ENCODE data around the gene PRTG. TPM values are rescaled to one million over a fixed set of nuclear protein-coding genes. Genes with fewer than 3 reads are reported as not detected.

Gene PRTG
- total and polyA plus RNA-seq, 9 of the 15 experiments (the other 6 are each of a cell fraction or from before 2014, with no cell fraction given) = under 0.01 to 0.14 (median 0.06) TPM; not detected in 1

- TF ChIP-seq, protein P1, sequence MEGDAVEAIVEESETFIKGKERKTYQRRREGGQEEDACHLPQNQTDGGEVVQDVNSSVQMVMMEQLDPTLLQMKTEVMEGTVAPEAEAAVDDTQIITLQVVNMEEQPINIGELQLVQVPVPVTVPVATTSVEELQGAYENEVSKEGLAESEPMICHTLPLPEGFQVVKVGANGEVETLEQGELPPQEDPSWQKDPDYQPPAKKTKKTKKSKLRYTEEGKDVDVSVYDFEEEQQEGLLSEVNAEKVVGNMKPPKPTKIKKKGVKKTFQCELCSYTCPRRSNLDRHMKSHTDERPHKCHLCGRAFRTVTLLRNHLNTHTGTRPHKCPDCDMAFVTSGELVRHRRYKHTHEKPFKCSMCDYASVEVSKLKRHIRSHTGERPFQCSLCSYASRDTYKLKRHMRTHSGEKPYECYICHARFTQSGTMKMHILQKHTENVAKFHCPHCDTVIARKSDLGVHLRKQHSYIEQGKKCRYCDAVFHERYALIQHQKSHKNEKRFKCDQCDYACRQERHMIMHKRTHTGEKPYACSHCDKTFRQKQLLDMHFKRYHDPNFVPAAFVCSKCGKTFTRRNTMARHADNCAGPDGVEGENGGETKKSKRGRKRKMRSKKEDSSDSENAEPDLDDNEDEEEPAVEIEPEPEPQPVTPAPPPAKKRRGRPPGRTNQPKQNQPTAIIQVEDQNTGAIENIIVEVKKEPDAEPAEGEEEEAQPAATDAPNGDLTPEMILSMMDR (IDR thresholded peaks at IDR 0.05 in 2 of 3, conservative IDR thresholded peaks at IDR 0.05 in 1 of 3; ENCODE audit: insufficient read depth in 2 of 3, low read depth in 1 of 3, low read length in 3 of 3) = 0 out of 6 replicates have a peak, but pooled peaks of 2 of the 3 experiments have one; percentile 12 to 16
- TF ChIP-seq RBFOX2 (IDR thresholded peaks at IDR 0.05; ENCODE audit: low read depth, low read length) = no peak
- TF ChIP-seq, protein P2, sequence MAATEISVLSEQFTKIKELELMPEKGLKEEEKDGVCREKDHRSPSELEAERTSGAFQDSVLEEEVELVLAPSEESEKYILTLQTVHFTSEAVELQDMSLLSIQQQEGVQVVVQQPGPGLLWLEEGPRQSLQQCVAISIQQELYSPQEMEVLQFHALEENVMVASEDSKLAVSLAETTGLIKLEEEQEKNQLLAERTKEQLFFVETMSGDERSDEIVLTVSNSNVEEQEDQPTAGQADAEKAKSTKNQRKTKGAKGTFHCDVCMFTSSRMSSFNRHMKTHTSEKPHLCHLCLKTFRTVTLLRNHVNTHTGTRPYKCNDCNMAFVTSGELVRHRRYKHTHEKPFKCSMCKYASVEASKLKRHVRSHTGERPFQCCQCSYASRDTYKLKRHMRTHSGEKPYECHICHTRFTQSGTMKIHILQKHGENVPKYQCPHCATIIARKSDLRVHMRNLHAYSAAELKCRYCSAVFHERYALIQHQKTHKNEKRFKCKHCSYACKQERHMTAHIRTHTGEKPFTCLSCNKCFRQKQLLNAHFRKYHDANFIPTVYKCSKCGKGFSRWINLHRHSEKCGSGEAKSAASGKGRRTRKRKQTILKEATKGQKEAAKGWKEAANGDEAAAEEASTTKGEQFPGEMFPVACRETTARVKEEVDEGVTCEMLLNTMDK (IDR thresholded peaks at IDR 0.05; ENCODE audit: borderline replicate concordance, insufficient read depth, low read depth, low read length, poor library complexity, severe bottlenecking) = peak; percentile 4
- TF ChIP-seq, protein P3, sequence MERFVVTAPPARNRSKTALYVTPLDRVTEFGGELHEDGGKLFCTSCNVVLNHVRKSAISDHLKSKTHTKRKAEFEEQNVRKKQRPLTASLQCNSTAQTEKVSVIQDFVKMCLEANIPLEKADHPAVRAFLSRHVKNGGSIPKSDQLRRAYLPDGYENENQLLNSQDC (CRISPR knock-in tag; IDR thresholded peaks at IDR 0.05) = no peak
- TF ChIP-seq FOSL1 (tag; conservative IDR thresholded peaks at IDR 0.05) = peak; percentile 88
- TF ChIP-seq, protein P4, sequence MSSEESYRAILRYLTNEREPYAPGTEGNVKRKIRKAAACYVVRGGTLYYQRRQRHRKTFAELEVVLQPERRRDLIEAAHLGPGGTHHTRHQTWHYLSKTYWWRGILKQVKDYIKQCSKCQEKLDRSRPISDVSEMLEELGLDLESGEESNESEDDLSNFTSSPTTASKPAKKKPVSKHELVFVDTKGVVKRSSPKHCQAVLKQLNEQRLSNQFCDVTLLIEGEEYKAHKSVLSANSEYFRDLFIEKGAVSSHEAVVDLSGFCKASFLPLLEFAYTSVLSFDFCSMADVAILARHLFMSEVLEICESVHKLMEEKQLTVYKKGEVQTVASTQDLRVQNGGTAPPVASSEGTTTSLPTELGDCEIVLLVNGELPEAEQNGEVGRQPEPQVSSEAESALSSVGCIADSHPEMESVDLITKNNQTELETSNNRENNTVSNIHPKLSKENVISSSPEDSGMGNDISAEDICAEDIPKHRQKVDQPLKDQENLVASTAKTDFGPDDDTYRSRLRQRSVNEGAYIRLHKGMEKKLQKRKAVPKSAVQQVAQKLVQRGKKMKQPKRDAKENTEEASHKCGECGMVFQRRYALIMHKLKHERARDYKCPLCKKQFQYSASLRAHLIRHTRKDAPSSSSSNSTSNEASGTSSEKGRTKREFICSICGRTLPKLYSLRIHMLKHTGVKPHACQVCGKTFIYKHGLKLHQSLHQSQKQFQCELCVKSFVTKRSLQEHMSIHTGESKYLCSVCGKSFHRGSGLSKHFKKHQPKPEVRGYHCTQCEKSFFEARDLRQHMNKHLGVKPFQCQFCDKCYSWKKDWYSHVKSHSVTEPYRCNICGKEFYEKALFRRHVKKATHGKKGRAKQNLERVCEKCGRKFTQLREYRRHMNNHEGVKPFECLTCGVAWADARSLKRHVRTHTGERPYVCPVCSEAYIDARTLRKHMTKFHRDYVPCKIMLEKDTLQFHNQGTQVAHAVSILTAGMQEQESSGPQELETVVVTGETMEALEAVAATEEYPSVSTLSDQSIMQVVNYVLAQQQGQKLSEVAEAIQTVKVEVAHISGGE (CRISPR knock-in tag; IDR thresholded peaks at IDR 0.05) = no peak
- TF ChIP-seq ZBTB34 (CRISPR knock-in tag; IDR thresholded peaks at IDR 0.05) = no peak
- peak; percentile 57; the same call in 1 of the 2 replicates for TF ChIP-seq JUND (IDR thresholded peaks at IDR 0.05; ENCODE audit: borderline replicate concordance, low read depth, low read length)
- TF ChIP-seq JUND (tag; IDR thresholded peaks at IDR 0.05; ENCODE audit: borderline replicate concordance, low read depth, low read length) = peak; percentile 24; the same call in 1 of the 3 replicates
- TF ChIP-seq, protein P5, sequence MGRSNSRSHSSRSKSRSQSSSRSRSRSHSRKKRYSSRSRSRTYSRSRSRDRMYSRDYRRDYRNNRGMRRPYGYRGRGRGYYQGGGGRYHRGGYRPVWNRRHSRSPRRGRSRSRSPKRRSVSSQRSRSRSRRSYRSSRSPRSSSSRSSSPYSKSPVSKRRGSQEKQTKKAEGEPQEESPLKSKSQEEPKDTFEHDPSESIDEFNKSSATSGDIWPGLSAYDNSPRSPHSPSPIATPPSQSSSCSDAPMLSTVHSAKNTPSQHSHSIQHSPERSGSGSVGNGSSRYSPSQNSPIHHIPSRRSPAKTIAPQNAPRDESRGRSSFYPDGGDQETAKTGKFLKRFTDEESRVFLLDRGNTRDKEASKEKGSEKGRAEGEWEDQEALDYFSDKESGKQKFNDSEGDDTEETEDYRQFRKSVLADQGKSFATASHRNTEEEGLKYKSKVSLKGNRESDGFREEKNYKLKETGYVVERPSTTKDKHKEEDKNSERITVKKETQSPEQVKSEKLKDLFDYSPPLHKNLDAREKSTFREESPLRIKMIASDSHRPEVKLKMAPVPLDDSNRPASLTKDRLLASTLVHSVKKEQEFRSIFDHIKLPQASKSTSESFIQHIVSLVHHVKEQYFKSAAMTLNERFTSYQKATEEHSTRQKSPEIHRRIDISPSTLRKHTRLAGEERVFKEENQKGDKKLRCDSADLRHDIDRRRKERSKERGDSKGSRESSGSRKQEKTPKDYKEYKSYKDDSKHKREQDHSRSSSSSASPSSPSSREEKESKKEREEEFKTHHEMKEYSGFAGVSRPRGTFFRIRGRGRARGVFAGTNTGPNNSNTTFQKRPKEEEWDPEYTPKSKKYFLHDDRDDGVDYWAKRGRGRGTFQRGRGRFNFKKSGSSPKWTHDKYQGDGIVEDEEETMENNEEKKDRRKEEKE (IDR thresholded peaks at IDR 0.05; ENCODE audit: borderline replicate concordance in 1 of 2, control insufficient read depth in 1 of 2, low read depth in 2 of 2, low read length in 1 of 2) = no peak
- no peak for TF ChIP-seq RCOR1 (IDR thresholded peaks at IDR 0.05; ENCODE audit: borderline replicate concordance in 1 of 2, low read depth in 2 of 2, low read length in 2 of 2)
Measured at GRCh38 chr15:55627730-55628368, 115.1 kb downstream of the PRTG start (continued).

Measured in K562 (cell line).